Endodermal cell (in vitro differentiated cells): Measurements from ENCODE around the gene FMO1. TPM values are rescaled to one million over a fixed set of nuclear protein-coding genes. Genes with fewer than 3 reads are reported as not detected.

Experiments used
- DNase-seq: peaks from one replicate; pipeline ENCODE4 v3.0.0-alpha.2; 2017
- H3K27ac ChIP-seq: 2 replicates; pipeline ENCODE4 v1.5.1; 2013; ENCODE audit warnings: mild to moderate bottlenecking, low read depth, low read length, moderate library complexity
- H3K27me3 ChIP-seq: 2 replicates; pipeline ENCODE4 v1.6.1; 2013; ENCODE audit warnings: mild to moderate bottlenecking, low read length, moderate library complexity; ENCODE audit not compliant: insufficient read depth, control insufficient read depth, poor library complexity, severe bottlenecking
- H3K36me3 ChIP-seq: 2 replicates; pipeline ENCODE4 v1.7.0; 2013; ENCODE audit warnings: mild to moderate bottlenecking, low read length, moderate library complexity; ENCODE audit not compliant: control insufficient read depth, insufficient read depth
- H3K4me1 ChIP-seq: one replicate; pipeline ENCODE4 v1.7.0; 2013; ENCODE audit warnings: low read length; ENCODE audit not compliant: control insufficient read depth, insufficient read depth
- H3K4me3 ChIP-seq: 2 replicates; pipeline ENCODE4 v1.5.1; 2013; ENCODE audit warnings: mild to moderate bottlenecking, low read length, moderate library complexity
- H3K9ac ChIP-seq: 2 replicates; pipeline ENCODE4 v1.6.1; 2013; ENCODE audit warnings: mild to moderate bottlenecking, low read length, moderate library complexity; ENCODE audit not compliant: poor library complexity, severe bottlenecking; ENCODE audit errors: extremely low read depth
- H3K9me3 ChIP-seq: 2 replicates; pipeline ENCODE4 v1.6.1; 2013; ENCODE audit warnings: mild to moderate bottlenecking, low read length, moderate library complexity; ENCODE audit not compliant: control insufficient read depth
- H3K27ac Mint-ChIP-seq: 2 replicates; pipeline ENCODE4 v1.8.0; 2020; ENCODE audit warnings: mixed read lengths
- H3K27me3 Mint-ChIP-seq: 2 replicates; pipeline ENCODE4 v1.8.0; 2021; ENCODE audit warnings: mild to moderate bottlenecking, mixed read lengths; ENCODE audit not compliant: insufficient read depth
- H3K36me3 Mint-ChIP-seq: 2 replicates; pipeline ENCODE4 v1.8.0; 2020; ENCODE audit warnings: low read depth, mixed read lengths
- H3K4me1 Mint-ChIP-seq: 2 replicates; pipeline ENCODE4 v1.8.0; 2020; ENCODE audit warnings: mixed read lengths
- H3K4me3 Mint-ChIP-seq: 2 replicates; pipeline ENCODE4 v1.8.0; 2020; ENCODE audit warnings: mild to moderate bottlenecking, moderate library complexity, mixed read lengths
- H3K9me3 Mint-ChIP-seq: 2 replicates; pipeline ENCODE4 v1.8.0; 2020; ENCODE audit warnings: mild to moderate bottlenecking, mixed read lengths
- CTCF ChIP-seq: fragments of 200-600 bp; sonication (generic); conservative IDR thresholded peaks from 2 replicates; pipeline ENCODE4 v1.5.0; 2021; ENCODE audit warnings: antibody characterized with exemption, mild to moderate bottlenecking
- whole genome bisulfite sequencing, 2 experiments: methylation state at CpG; one replicate each; pipeline versions ENCODE4 v1.1.5 to v1.1.7; 2013; ENCODE audit warnings: missing lambda C conversion rate in 2 of 2, mixed read lengths in 1 of 2; ENCODE audit not compliant: insufficient coverage in 1 of 2, insufficient read length in 1 of 2; 5-methylcytosine and 5-hydroxymethylcytosine counted together
- total RNA-seq, 2 donors: library from RNA; stranded (reverse); fragmentation: NEBNext Ultra II Directional in 1 of 2; extraction: Animal tissue kit (Norgen Biotek cat#: 25700) in 1 of 2; gene quantifications; 2 replicates in 1 of 2; 3 replicates in 1 of 2; pipeline ENCODE4 v1.2.1, GENCODE V29; 2021

Gene FMO1
- total RNA-seq, 2 donors from 2014 or later: not detected

GRCh38 chr1:171279678-171280077, 31.4 kb downstream of the FMO1 start:
- Mint-ChIP-seq H3K27ac (no peak overlapping the region), H3K36me3 (no peaks in the 10 kb centered on the region), H3K4me3 (no peak overlapping the region), H3K9me3 (no peaks in the 10 kb centered on the region), H3K27me3 (no peaks in the 10 kb centered on the region), H3K4me1 (peaks cover 9% of the 10 kb centered on the region)
- no peaks in the 10 kb centered on the region for H3K27me3 ChIP-seq
- H3K9me3 ChIP-seq: no peaks in the 10 kb centered on the region
- H3K36me3 ChIP-seq: no peaks in the 10 kb centered on the region
- no peak for DNase-seq
- H3K4me1 ChIP-seq: peaks cover 7% of the 10 kb centered on the region
- TF ChIP-seq CTCF: no peak
- no peak overlapping the region for H3K27ac ChIP-seq
- 92 to 93% methylated on average over 1 to 2 of the region's 3 CpGs for WGBS, 2 experiments
- no peak overlapping the region for H3K4me3 ChIP-seq
- no peak overlapping the region for H3K9ac ChIP-seq

- H3K27me3 ChIP-seq: no peaks in the 10 kb centered on the region
- H3K36me3 ChIP-seq: no peaks in the 10 kb centered on the region
- H3K4me3 Mint-ChIP-seq: no peak overlapping the region
- no peak for TF ChIP-seq CTCF
- no peak overlapping the region for H3K27ac Mint-ChIP-seq
- H3K27ac ChIP-seq: no peak overlapping the region
- DNase-seq: no peak
- no peaks in the 10 kb centered on the region for H3K36me3 Mint-ChIP-seq
- peaks cover 7% of the 10 kb centered on the region for H3K4me1 ChIP-seq
- 95% methylated on average over 5 to 7 of the region's 7 CpGs for WGBS, 2 experiments
- no peaks in the 10 kb centered on the region for H3K9me3 Mint-ChIP-seq
- peaks cover 9% of the 10 kb centered on the region for H3K4me1 Mint-ChIP-seq
- H3K9ac ChIP-seq: no peak overlapping the region
- H3K27me3 Mint-ChIP-seq: no peaks in the 10 kb centered on the region
- no peak overlapping the region for H3K4me3 ChIP-seq
- no peaks in the 10 kb centered on the region for H3K9me3 ChIP-seq
Measured at GRCh38 chr1:171280599-171280998, 32.3 kb downstream of the FMO1 start.

DNA sequence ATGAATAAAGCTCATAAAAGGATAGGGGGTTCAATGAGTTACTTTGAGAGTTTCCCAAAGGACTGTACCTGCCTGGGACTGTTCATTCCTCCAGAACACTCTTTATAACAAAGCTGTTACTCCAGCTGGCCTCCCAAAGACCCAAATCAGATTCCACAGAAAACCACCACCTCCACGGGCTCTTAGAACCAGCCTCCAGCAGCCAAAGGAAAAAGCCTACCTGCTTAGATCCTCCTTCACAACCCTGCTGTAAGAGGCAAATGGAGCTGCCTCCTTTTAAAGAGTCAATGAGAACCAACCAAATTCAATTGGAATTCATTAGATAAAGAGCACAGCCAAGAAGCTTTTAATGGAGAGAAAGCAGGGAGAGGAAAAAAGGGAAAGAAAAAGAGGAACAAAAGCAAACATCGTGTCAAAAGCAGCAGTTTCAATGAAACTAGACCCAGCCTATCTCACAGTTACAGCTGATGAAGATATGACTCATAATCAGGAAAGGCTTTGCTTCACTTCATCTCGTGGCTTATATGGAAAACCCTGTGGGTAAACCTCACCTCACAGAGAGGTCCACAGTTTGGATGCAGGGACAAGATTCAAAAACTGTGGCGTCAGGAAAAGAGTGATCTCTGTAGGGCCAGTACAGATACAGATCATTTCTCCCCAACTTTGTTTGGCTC, 37.9 kb downstream of the FMO1 start:
- Histone ChIP-seq H3K27ac (no peak overlapping the region), H3K36me3 (no peaks in the 10 kb centered on the region), H3K27me3 (no peaks in the 10 kb centered on the region), H3K9ac (no peak overlapping the region), H3K4me1 (peaks cover 7% of the 10 kb centered on the region), H3K4me3 (no peak overlapping the region), H3K9me3 (no peaks in the 10 kb centered on the region)
- Mint-ChIP-seq H3K9me3 (no peaks in the 10 kb centered on the region), H3K27ac (no peak overlapping the region), H3K4me1 (peaks cover 9% of the 10 kb centered on the region), H3K4me3 (no peak overlapping the region), H3K36me3 (no peaks in the 10 kb centered on the region), H3K27me3 (no peaks in the 10 kb centered on the region)
- WGBS, 2 experiments: 89 to 100% methylated on average over 3 to 4 of the region's 4 CpGs
- no peak for TF ChIP-seq CTCF
- no peak for DNase-seq
